Stimulated activated CD8-positive, alpha-beta memory T cell treated with anti-CD3 and anti-CD28 coated beads, Interleukin-15, amount 100 ng/mL, for 48 hours (primary cell): Measurements from ENCODE around the gene SYTL4.

Experiments
- DNase-seq, 2 donors: peaks; one replicate each; pipeline ENCODE4 v3.0.0-alpha.2; 2020; ENCODE audit warnings: low read depth in 2 of 2

The SYTL4 gene

DNA sequence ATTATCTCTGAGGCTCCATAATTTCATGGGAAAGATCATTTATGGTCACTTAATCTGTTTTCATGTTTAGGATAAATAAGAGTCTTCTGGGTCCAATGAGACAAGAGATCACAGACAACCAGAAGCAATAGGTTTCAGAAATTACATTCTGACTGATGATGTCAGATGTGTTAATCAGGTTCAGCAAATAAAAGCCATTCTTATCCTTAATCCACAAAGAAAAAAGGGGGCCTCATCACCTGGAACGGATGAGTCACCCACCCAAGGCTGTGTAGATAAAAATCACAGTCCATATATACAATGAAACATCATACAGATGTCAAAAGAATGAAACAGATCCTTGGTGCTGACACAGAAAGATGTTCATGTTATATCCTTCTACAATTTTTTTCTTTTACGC lies 36.6 kb downstream of the SYTL4 start:
- no peak for DNase-seq

DNA sequence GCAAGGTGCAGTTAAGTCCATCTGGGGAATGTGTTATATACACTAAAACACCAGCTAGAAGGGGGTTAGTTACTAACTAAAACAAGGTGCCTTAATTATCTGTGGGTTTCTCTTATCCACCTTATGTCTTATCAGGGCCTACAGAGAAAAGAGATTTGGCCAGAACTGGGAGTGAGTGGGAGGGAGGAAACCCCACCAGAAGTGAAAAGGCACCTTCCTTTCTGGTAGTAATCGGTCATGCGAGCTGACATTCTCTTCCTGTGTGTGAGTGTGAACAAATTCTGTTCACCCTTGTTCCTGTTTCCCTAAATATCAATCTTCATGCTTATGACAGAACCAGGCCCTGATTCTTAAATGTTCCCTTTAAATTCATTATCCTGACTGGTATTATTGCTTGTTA lies 44.4 kb downstream of the SYTL4 start:
- DNase-seq: no peak

DNA sequence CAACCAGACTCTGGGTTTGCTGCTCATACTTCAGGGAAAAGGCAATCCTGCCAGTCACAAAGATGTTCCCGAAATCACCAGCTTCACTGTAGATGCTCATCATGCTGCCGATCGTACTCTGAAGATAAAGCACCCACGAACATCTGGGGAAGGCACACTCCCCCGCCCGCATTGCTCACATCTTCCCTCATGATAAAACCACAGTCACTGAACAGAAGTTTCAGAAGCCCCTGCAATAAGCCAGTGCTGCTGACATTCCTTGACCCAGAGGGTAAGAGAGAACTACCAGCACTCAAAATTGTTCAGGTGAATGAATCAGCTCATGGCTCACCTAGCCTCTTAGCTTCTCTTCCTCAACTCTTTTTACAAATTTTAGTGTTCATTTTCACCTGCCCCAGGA lies 44.8 kb downstream of the SYTL4 start:
- DNase-seq: no peak

DNA sequence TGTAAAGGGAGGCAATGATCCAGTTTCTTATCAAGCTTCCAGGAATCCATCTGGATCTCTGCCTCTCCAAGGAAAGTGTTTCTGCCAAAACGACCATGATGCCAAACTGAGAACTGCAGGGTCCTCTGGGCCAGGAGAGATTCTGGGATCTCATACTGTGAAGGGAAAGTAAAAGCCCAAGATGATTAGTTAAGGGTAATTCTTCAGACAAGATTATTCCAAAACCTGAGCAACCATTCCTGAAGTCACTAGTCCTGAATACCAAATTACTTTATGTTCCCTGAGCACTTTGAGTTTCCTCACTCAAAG lies 46.0 kb downstream of the SYTL4 start:
- DNase-seq: no peak

- DNase-seq: peak; percentile 30 to 45
Measured at GRCh38 chrX:100685284-100685996, 46.5 kb downstream of the SYTL4 start.

DNA sequence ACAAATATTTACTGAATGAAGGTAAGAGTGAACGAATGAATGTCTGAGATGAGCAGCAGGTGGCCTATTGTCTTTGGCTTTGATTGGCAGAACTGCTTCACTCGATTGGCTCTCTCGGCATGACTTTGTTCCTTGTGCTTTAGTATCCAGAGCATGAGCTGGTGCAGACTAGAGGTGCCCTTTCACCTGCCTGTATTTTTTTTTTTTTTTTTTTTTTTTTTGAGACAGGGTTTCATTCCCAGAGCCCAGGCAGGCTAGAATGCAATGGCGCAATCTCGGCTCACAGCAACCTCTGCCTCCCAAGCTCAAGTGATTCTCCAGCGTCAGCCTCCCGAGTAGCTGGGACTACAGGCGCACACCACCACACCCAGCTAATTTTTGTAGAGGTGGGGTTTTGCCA lies 49.0 kb downstream of the SYTL4 start:
- DNase-seq: no peak

- DNase-seq: no peak
Measured at GRCh38 chrX:100681599-100681998, 50.3 kb downstream of the SYTL4 start.

- no peak for DNase-seq
Measured at GRCh38 chrX:100680756-100681155, 51.2 kb downstream of the SYTL4 start.

- no peak for DNase-seq
Measured at GRCh38 chrX:100677611-100678181, 54.2 kb downstream of the SYTL4 start.

DNA sequence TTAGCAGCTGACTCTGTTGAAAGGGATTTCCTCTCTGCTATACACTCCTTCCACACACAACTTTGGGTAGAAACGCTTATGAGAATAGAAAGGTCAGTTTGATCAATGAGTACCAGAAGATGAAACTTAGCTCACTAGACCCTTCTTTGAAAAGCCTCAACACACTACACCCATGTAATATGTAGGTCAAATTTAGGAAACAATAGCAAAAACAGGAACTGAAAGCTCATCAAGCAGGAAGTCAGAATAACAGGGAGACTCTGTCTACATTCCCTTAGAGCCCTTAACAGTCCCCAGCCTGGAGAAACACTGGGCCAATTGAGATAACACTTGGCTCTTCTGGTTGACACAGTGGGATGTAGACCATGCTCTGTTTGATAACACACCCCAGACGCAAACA lies 57.2 kb downstream of the SYTL4 start:
- DNase-seq: no peak

- DNase-seq: no peak
Measured at GRCh38 chrX:100673397-100673953, 58.4 kb downstream of the SYTL4 start.

GRCh38 chrX:100672966-100673365 lies 59.0 kb downstream of the SYTL4 start:
- no peak for DNase-seq

DNA sequence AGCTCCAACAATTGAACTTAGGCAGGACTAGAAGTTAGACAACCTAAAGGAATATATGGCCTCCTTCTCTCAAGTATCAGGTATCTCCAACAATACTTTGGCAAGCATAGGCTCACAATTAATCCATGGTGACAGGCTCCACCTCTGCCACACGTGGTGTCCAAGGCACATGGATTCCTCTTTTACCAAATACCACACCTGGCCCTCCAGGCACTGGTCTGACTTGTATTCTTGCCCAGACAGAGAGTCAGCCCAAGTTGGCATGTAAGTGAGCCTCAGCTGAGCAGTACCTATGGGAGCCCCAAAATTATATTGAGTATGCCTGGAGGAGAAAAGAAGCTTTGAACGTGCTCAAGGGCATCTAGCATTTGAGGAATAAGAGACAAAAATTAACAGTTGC lies 68.3 kb downstream of the SYTL4 start:
- no peak for DNase-seq

DNA sequence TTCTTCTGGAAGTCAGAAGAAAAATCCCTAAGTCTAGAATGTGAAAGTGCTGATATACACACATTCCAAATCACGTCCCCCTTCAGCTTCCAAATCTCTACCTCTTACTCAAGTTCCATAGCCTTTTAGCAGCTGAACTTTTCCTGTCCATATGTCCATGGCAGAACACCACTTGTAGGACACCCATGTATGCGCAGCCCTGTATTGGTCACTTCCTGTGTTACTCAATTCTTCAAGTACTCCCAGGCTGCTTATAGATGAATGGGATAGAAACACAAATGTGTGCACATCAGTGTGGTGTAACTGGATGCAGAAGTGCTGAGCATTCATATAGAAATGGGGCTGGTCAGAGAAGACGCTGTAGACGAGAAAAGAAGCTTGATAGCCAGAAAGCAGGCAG lies 69.1 kb downstream of the SYTL4 start:
- no peak for DNase-seq

GRCh38 chrX:100662170-100662569 lies 69.8 kb downstream of the SYTL4 start:
- DNase-seq: no peak

DNA sequence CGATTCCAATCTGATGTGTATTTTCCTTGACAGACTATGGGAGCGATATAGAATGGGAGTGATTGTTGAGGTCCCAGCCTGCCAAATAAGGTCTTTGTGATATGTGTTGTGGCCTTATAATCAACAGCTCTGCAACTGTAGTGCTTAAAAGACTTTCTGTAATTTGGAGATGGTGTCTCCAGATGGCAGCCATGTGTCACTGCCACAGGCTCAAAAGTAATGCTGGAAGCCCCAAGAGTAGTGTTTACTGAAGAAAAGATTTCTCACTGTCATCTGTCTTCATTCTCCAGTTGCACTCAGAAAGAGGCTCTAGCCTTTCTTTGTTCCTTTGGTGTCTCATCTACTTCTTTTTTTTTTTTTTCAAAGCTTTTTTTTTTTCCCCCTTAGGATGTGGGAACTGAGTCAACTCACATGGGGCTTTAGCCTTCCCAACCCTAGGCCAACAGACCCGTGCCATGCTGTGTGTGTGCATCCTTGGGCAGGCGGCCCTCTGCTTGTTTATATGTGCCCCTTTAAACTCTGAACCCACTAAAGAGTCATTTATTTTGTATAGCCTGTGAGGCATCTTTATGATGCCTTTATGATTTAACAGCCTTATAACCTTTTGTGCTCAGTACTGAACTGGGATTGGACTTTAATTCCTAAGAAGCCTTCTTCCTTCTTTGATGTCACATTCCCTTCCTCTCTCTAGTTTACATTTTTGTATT lies 72.3 kb downstream of the SYTL4 start:
- DNase-seq: no peak

DNA sequence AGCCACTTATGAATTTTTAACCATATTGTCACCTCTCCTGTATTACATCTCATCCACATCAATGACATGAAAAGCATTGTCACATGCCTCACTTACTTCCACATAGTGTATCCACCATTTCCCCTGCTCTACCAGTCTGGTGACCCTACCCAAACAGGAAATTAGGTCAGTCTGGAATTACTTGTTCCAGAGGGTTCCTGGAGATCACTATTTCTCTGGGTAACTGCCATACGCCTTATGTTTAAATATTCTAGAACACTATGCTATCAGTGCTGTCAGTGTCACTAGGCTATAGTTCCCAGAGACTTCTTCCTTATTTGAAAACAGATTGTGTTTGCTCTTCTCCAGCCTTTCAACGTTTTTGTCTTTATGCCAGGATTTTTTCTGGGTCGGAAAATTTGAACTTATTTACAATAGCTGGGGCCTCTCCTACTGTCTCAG lies 73.0 kb downstream of the SYTL4 start:
- no peak for DNase-seq

- DNase-seq: no peak
Measured at GRCh38 chrX:100654261-100654660, 77.7 kb downstream of the SYTL4 start.

DNA sequence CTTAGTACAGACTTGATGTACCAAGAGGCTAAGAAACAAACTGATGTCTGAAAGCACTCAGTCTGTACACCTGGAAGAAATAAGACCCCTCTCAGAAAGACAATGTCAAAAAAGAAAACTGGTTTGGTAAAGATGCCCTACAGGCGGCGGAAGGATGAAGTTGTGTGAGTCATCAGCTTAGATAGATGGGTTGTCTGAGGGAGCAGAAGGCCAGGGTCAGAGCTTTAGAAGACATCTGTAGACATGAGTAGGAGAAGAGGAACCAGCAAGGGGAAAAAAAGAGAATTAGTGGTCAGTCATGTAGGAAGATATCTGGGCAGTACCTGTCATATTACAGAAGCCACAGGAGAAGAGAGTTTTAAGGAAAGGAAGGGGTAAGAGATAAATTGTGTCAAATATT lies 79.7 kb downstream of the SYTL4 start:
- no peak for DNase-seq

DNA sequence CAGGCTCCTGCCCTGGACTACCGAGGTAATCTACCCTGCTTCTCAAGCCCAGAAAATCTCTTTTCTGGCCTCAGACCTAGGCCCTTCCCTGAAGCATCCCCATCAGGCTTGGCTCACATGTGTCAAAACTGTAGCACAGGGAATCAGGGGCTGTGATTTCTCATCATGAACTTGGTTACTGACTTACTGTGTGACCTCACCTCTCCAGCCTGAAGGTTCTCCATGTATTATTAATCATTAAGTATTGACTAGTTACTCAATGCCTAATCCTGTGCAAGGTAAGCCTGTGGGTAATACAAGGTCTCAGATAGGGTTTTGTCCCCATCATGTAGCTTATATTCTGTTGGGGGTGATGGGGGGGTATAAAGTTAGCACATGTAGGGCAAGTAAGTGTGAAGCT lies 81.1 kb downstream of the SYTL4 start:
- no peak for DNase-seq

DNA sequence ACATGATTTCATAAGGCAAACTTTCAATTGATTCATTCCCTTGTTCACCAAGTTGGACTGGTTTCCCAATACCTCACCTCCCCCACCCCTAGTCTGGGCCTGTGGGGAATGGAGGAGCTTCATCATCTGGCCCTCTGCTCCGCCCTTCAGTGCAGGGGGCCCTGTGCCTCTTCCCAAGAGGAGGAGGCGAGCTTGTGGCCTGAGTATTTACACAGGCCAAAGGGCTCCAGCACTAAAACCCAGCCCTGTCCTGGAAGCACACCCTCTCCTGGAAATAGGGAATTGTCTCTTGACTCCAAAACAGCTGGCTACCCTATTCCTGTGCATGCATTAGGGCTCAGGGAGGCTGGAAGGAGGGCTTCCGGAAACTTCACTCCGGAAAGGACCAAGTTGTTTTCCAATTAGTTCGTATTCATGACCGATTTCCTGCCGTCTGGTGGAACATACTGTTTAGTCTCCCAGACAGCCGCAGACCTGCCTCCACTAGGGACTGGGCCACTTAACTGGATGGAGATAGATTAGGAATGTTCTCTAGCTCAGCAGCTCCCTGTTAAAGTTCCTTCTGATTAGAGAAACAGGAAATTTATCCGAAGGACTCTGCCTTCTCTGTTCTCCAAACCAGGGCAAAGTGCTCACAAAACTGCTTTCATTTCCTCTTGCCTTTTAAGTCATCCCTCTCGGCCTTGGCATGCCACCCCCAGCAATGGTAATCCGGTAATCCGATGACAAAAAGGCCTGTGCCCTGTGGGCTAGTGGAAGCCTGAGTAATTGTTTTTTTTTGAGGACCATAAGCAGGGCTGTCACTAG lies 82.2 kb downstream of the SYTL4 start:
- no peak for DNase-seq
